Dermis microvascular lymphatic vessel endothelial cell (primary cell): Measurements from ENCODE around the gene TMEM151A. TPM values are rescaled to one million over a fixed set of nuclear protein-coding genes. Genes with fewer than 3 reads are reported as not detected.

Source experiments
- DNase-seq, 2 donors: peaks; one replicate each; pipeline versions ENCODE4 v3.0.0 to v3.0.0-alpha.2; 2010; ENCODE audit warnings: low read depth in 2 of 2
- total RNA-seq: library from RNA; depleted of rRNA; stranded (reverse); fragments of >200 nt; gene quantifications from 2 replicates; pipeline ENCODE4 v1.2.1, GENCODE V29; 2014

TMEM151A gene
- total RNA-seq, 1 donor from 2014 or later, result not detected

GRCh38 chr11:66336234-66337102 lies 44.8 kb downstream of the TMEM151A start, which contains the start of gene RIN1:
Gene RIN1, minus strand, starts transcription at chr11:66336434. Its CDS starts 32 bp downstream, at chr11:66336402.
- DNase-seq, result peak; percentile 89 to 90

GRCh38 chr11:66337103-66337899 lies 45.6 kb downstream of the TMEM151A start:
- DNase-seq, result no peak

GRCh38 chr11:66338276-66339161 lies 46.8 kb downstream of the TMEM151A start:
- DNase-seq, result no peak

GRCh38 chr11:66339162-66339675 lies 47.5 kb downstream of the TMEM151A start:
- no peak for DNase-seq

- no peak for DNase-seq
These were observed 48.2 kb downstream of the TMEM151A start for GRCh38 chr11:66339686-66340483.

- DNase-seq, result no peak
These were observed 49.2 kb downstream of the TMEM151A start for GRCh38 chr11:66340596-66341501.

- no peak for DNase-seq
These were observed 49.9 kb downstream of the TMEM151A start for GRCh38 chr11:66341502-66342126.

- no peak for DNase-seq
These were observed 51.5 kb downstream of the TMEM151A start for GRCh38 chr11:66343176-66343575.

- DNase-seq, result peak; percentile 96 to 98
These were observed 53.0 kb downstream of the TMEM151A start, which contains the start of gene BRMS1 for GRCh38 chr11:66344550-66345315. Gene BRMS1, minus strand, starts transcription at chr11:66345104. Its CDS starts 2,870 bp downstream, at chr11:66342234.

GRCh38 chr11:66345316-66345649 lies 53.6 kb downstream of the TMEM151A start:
- DNase-seq, result no peak

Other genes starting within 250 kb of the TMEM151A start
- 0.26 and 0.38 TPM in 2 replicates for gene GAL3ST3, start 242.7 kb upstream of the TMEM151A start, total RNA-seq
- gene SF3B2, start 239.5 kb upstream of the TMEM151A start, total RNA-seq, result 70.3 and 72.7 TPM in 2 replicates
- 16.4 and 30.7 TPM in 2 replicates for gene PACS1, start 221.6 kb upstream of the TMEM151A start, total RNA-seq
- gene KLC2, start 34.2 kb upstream of the TMEM151A start, total RNA-seq, result 8.5 and 9.9 TPM in 2 replicates
- 64.3 and 98.1 TPM in 2 replicates for gene RAB1B, start 23.3 kb upstream of the TMEM151A start, total RNA-seq
- gene CNIH2, start 13.7 kb upstream of the TMEM151A start, total RNA-seq, result 0.25 TPM in 1 of 2 replicates, not detected in the other
- 123 and 146 TPM in 2 replicates for gene YIF1A, start 2.8 kb upstream of the TMEM151A start, total RNA-seq
- gene CD248, start 25.1 kb downstream of the TMEM151A start, total RNA-seq, result under 0.01 and 0.13 TPM in 2 replicates
- 4.7 and 5.9 TPM in 2 replicates for gene RIN1, start 44.5 kb downstream of the TMEM151A start, total RNA-seq
- gene BRMS1, start 53.2 kb downstream of the TMEM151A start, total RNA-seq, result 53.1 and 53.7 TPM in 2 replicates
- gene B4GAT1, start 55.7 kb downstream of the TMEM151A start, total RNA-seq, result 18.7 and 21.0 TPM in 2 replicates
- gene SLC29A2, start 79.9 kb downstream of the TMEM151A start, total RNA-seq, result 0.77 and 1.0 TPM in 2 replicates
- gene NPAS4, start 129.1 kb downstream of the TMEM151A start, total RNA-seq, result not detected in 2 replicates
- gene MRPL11, start 147.0 kb downstream of the TMEM151A start, total RNA-seq, result 29.2 and 37.5 TPM in 2 replicates
- 3.3 and 5.9 TPM in 2 replicates for gene PELI3, start 175.0 kb downstream of the TMEM151A start, total RNA-seq
- gene DPP3, start 188.5 kb downstream of the TMEM151A start, total RNA-seq, result 49.9 and 56.0 TPM in 2 replicates
- gene BBS1, start 218.7 kb downstream of the TMEM151A start, total RNA-seq, result 11.3 and 23.0 TPM in 2 replicates